Loucy (cell line): ENCODE data around the gene F7.

ENCODE experiments used
- EZH2phosphoT487 ChIP-seq: fragments of 200-600 bp; IDR thresholded peaks from 2 replicates; pipeline ENCODE4 v1.6.1; 2018; ENCODE audit warnings: antibody characterized with exemption, mild to moderate bottlenecking, moderate library complexity, borderline replicate concordance
- TF ChIP-seq, protein P1 (sequence below): fragments of 200-600 bp; sonication (generic); conservative IDR thresholded peaks from 2 replicates; pipeline ENCODE4 v1.5.1; 2014; ENCODE audit warnings: mild to moderate bottlenecking, antibody characterized with exemption, low read length

DNA sequence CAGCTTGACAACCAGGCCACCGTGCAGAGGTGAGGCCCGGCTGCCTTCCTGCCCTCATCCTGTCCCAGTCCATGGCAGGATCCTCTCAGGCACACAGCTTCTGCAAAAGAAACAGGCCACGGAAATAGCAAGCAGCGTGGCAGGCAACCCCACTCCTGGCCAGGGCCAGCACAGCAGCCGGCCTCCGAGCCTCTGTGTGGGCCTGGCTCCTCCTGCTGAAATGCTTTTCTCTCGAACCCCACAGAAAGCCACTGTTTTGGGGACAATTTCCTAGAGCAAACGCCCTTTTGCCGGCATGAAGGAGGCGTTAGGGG, 39.5 kb upstream of the F7 start:
- TF ChIP-seq, protein P1, sequence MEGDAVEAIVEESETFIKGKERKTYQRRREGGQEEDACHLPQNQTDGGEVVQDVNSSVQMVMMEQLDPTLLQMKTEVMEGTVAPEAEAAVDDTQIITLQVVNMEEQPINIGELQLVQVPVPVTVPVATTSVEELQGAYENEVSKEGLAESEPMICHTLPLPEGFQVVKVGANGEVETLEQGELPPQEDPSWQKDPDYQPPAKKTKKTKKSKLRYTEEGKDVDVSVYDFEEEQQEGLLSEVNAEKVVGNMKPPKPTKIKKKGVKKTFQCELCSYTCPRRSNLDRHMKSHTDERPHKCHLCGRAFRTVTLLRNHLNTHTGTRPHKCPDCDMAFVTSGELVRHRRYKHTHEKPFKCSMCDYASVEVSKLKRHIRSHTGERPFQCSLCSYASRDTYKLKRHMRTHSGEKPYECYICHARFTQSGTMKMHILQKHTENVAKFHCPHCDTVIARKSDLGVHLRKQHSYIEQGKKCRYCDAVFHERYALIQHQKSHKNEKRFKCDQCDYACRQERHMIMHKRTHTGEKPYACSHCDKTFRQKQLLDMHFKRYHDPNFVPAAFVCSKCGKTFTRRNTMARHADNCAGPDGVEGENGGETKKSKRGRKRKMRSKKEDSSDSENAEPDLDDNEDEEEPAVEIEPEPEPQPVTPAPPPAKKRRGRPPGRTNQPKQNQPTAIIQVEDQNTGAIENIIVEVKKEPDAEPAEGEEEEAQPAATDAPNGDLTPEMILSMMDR: no peak
- no peak for TF ChIP-seq EZH2phosphoT487
